GM19328 (cell line): ENCODE results near the gene BORCS6.
A peak's percentile ranks its signal among the peaks of the same experiment; 100 is the strongest.

Experiments used
- ATAC-seq: cut with Tn5 transposase; IDR thresholded peaks from one replicate; pipeline ENCODE4 v1.9.1; 2021; ENCODE audit warnings: mild to moderate bottlenecking, moderate library complexity; ENCODE audit not compliant: unreplicated experiment

Gene BORCS6

GRCh38 chr17:8155996-8156245 is 34.1 kb downstream of the BORCS6 start:
- ATAC-seq = no peak

- no peak for ATAC-seq
Observed at GRCh38 chr17:8155231-8155995, 34.6 kb downstream of the BORCS6 start.

- no peak for ATAC-seq
Observed at GRCh38 chr17:8154608-8155155, 35.3 kb downstream of the BORCS6 start.

GRCh38 chr17:8153957-8154607 is 35.9 kb downstream of the BORCS6 start:
- ATAC-seq = no peak

- ATAC-seq = no peak
Observed at GRCh38 chr17:8153525-8153956, 36.4 kb downstream of the BORCS6 start.

GRCh38 chr17:8153031-8153451 is 36.9 kb downstream of the BORCS6 start:
- no peak for ATAC-seq

GRCh38 chr17:8152112-8152775 is 37.7 kb downstream of the BORCS6 start, which contains the start of gene PER1:
PER1 (minus strand) TSS chr17:8152404; CDS start chr17:8150706, 1,698 bp downstream.
- ATAC-seq = no peak

GRCh38 chr17:8151641-8152111 is 38.3 kb downstream of the BORCS6 start:
- no peak for ATAC-seq

GRCh38 chr17:8151120-8151640 is 38.8 kb downstream of the BORCS6 start:
- peak; percentile 61 for ATAC-seq

GRCh38 chr17:8150194-8151119 is 39.5 kb downstream of the BORCS6 start:
- ATAC-seq = no peak

GRCh38 chr17:8149419-8150193 is 40.4 kb downstream of the BORCS6 start:
- ATAC-seq = no peak

- ATAC-seq = no peak
Observed at GRCh38 chr17:8148560-8148959, 41.4 kb downstream of the BORCS6 start.

GRCh38 chr17:8147805-8148404 is 42.1 kb downstream of the BORCS6 start:
- ATAC-seq = no peak

- no peak for ATAC-seq
Observed at GRCh38 chr17:8147141-8147804, 42.7 kb downstream of the BORCS6 start.

GRCh38 chr17:8146381-8147140 is 43.4 kb downstream of the BORCS6 start:
- no peak for ATAC-seq

GRCh38 chr17:8145811-8146210 is 44.2 kb downstream of the BORCS6 start:
- no peak for ATAC-seq

GRCh38 chr17:8144401-8145231 is 45.4 kb downstream of the BORCS6 start:
- no peak for ATAC-seq
